AG04449 (cell line): ENCODE results near the gene C16orf54.
"Not testable (repeated sequence)": the region's sequence is repeated elsewhere in the genome, so short reads cannot be mapped to it uniquely, and the experiment has no call there.

ENCODE experiments used
- CTCF ChIA-PET: fragments of 350-600 bp; formaldehyde crosslinking; extraction: SDS; loops from one replicate; lab custom pipeline; 2021; ENCODE audit warnings: antibody characterized with exemption; lab: Yijun Ruan, JAX
- POLR2A ChIA-PET: fragments of 400-600, 350-600 bp; formaldehyde crosslinking; extraction: SDS; loops from one replicate; lab custom pipeline; 2020; ENCODE audit warnings: antibody characterized with exemption, inconsistent platforms; lab: Yijun Ruan, JAX
- DNase-seq: peaks from one replicate; pipeline ENCODE4 v3.0.0-alpha.2; 2010; ENCODE audit warnings: low read depth, low spot score
- H3K4me3 ChIP-seq: 2 replicates; pipeline ENCODE4 v1.5.1; 2011; ENCODE audit warnings: low read depth, mild to moderate bottlenecking, control low read depth, low read length
- TF ChIP-seq, protein P1 (sequence below): IDR thresholded peaks from one replicate; pipeline ENCODE4 v1.5.1; 2011; ENCODE audit warnings: mild to moderate bottlenecking, moderate library complexity, low read length, control low read depth, inconsistent platforms; ENCODE audit not compliant: insufficient read depth; ENCODE audit errors: missing control alignments

The C16orf54 gene

DNA sequence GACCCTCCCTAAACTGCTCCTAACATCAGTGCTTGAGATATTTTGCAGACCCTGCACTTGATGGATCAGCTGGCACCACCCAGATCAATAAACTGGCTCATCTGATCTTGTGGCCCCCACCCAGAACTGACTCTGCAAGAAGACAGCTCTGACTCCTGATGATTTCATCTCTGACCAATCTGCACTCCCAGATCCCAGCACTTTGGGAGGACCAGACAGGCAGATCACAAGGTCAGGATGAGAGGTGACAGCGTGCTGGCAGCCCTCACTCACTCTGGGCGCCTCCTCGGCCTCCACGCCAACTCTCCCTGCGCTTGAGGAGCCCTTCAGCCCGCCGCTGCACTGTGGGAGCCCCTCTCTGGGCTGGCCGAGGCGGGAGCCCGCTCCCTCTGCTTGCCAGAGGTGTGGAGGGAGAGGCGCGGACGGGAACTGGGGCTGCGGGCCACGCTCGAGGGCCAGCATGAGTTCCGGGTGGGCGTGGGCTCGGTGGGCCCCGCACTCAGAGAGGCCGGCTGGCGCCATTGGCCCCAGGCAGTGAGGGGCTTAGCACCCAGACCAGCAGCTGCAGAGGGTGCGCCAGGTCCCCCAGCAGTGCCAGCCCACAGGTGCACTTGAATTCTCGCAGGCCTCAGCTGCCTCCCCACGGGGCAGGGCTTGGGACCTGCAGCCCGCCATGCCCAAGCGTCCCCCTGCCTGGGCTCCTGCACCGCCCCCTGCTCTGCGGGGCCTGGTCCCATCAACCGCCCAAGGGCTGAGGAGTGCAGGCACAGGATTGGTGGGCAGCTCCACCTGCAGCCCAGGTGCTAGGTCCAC is 2.4 kb upstream of the C16orf54 start:
- DNase-seq: no peak
- H3K4me3 ChIP-seq: no peak overlapping the region
- TF ChIP-seq, protein P1, sequence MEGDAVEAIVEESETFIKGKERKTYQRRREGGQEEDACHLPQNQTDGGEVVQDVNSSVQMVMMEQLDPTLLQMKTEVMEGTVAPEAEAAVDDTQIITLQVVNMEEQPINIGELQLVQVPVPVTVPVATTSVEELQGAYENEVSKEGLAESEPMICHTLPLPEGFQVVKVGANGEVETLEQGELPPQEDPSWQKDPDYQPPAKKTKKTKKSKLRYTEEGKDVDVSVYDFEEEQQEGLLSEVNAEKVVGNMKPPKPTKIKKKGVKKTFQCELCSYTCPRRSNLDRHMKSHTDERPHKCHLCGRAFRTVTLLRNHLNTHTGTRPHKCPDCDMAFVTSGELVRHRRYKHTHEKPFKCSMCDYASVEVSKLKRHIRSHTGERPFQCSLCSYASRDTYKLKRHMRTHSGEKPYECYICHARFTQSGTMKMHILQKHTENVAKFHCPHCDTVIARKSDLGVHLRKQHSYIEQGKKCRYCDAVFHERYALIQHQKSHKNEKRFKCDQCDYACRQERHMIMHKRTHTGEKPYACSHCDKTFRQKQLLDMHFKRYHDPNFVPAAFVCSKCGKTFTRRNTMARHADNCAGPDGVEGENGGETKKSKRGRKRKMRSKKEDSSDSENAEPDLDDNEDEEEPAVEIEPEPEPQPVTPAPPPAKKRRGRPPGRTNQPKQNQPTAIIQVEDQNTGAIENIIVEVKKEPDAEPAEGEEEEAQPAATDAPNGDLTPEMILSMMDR: no peak
- ChIA-PET POLR2A (no interaction called here), CTCF (interaction anchor here (1.4 to 2.4 kb wide), 2 partner anchors 37 to 39 kb away, joined by 3 to 5 read pairs; no protein-coding TSS in a partner anchor)

DNA sequence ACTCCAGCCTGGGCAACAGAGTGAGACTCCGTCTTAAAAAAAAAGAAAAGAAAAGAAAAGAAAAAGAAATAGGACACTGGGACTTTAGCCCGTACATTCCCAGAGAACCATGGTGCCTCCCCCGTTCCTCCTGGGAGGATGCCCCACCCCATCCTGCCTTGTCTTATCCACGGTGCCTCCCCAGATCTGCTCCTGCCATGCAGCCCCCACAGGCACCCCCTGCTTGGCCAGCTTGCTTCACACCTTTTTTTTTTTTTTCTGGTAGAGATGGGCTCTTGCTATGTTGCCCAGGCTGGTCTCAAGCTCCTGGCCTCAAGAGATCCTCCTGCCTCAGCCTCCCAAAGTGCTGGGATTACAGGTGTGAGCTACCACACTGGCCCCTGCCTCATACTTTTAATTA is 728 bp upstream of the C16orf54 start:
- CTCF ChIA-PET: interaction anchor here (0.7 to 2.4 kb wide), 2 partner anchors 22 to 38 kb away, joined by 3 to 5 read pairs; no protein-coding TSS in a partner anchor
- POLR2A ChIA-PET, DNase-seq, H3K4me3 ChIP-seq: not testable (repeated sequence)

DNA sequence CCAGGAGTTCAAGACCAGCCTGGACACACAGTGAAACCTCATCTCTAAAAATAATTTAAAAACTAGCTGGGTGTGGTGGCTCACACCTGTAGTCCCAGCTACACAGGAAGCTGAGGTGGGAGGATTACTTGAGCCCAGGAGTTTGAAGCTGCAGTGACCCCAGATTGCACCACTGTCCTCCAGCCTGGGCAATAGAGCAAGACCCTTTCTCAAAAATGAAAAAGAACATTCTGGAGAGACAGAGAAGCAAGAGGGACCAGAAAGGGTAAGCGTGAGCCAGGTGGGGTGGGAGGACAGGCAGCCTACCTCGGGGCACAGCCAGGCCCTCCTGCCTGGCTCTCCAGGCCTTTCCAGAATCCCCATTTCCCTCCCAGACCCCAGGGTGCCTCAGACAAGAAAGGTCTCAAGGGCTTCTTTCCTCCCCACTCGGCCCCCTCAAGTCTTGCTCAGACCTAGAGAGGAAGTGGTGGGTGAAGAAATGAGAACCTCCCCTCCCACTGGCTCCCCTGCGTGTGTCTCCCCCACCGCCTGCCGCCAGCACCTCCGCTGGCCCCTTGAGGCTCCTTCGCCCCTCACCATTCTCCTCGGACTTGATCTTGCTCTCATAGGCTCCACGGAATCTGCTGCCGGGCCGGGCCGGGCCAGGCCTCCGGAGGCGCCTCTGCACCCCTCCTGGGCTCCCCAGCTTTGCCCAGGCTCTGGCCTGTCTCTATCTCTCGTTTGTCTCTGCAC is 503 bp downstream of the C16orf54 start:
- no peak overlapping the region for H3K4me3 ChIP-seq
- POLR2A ChIA-PET: no interaction called here
- CTCF ChIA-PET: interaction anchor here (2.4 kb wide), 1 partner anchor 40 kb away, joined by 5 read pairs; no protein-coding TSS in a partner anchor
- TF ChIP-seq, protein P1: no peak
- no peak for DNase-seq

DNA sequence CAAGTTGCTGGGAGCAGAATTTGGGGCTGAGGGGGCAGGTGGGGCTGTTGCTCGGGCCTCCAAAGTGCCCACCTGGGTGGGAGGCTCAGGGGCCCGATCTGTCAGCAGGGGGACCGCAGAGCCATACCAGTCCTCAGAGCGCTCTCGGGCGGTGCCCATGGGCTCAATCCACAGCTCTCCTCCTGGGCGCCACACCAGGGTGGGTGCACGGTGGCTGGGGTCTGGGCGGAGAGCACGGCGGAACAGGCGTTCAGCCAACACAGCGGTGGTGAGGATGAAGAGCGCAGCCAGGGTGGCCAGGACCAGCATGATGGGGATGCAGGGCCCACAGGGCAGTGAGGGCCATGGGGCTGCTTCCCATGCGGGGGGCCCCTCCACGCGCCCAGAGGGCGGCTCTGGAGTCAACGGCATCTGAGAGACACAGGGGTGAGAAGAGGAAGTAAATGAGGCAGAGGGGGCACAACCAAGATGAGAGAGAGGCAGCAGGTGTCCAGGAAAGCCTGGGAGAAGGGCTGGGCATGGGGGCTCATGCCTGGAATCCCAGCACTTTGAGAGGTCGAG is 1.2 kb downstream of the C16orf54 start:
- no peak for DNase-seq
- CTCF ChIA-PET: interaction anchor here (0.7 to 1.8 kb wide), 2 partner anchors 15 to 41 kb away, joined by 3 to 5 read pairs; no protein-coding TSS in a partner anchor
- POLR2A ChIA-PET: no interaction called here

DNA sequence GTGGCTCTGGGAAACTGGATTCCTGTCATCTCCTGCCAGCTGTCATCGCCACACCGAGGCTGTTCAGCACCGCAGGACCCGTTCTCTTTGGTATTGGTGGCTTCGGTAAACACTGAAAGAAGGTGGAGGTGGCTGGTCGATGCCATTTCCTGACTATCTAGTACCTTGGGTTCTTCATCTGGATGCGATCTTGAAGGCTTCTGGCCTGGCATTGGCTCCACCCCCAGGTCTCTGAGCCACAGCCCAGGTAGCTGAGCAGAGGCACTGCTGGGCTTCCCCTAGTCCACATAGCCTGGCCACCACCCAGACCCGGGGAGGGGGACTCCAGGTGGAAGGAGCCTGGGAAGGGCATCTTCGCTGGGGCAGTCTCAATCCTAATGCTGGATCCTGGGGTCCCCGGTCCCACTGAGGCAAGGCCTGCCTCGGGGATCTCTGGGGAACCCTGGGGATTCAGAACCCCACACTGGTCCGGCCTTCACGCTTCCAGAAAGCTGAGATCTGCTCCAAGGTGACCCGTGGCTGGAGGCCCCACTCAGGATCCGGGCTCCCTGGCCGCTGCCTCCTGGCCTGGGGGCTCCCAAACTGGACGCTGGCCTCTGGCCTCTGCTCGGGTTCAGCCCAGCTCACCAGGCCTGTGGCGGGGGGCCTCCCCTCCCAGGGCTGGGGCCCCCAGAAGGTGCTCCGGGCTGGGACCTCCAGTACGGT is 1.8 kb downstream of the C16orf54 start:
- DNase-seq: no peak
- ChIA-PET CTCF (interaction anchor here (0.7 to 1.8 kb wide), 2 partner anchors 14 to 42 kb away, joined by 3 to 5 read pairs; no protein-coding TSS in a partner anchor), POLR2A (no interaction called here)
- no peak overlapping the region for H3K4me3 ChIP-seq
- TF ChIP-seq, protein P1: no peak

More for the DNA sequence above, 1.2 kb downstream of the C16orf54 start:
- TF ChIP-seq, protein P1: no peak
- no peak overlapping the region for H3K4me3 ChIP-seq

DNA sequence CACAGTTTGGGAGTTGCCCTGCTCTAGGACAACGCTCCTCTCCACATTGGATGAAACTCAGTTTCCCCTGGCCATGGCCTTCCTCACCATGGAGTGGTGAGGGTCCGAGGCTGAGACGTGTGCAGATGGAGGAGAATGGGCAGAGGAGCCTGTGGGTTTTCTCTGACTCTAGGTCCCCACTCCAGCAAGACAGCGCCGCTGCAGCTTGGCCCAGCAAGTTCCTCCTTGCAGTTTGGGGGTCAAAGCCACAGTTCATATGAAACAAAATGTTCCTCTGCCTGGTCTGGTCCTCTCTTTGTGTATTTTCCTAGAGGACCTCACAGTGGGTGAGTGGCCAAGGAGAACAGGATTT is 2.3 kb downstream of the C16orf54 start:
- TF ChIP-seq, protein P1: no peak
- H3K4me3 ChIP-seq: no peak overlapping the region
- CTCF ChIA-PET: interaction anchor here (0.6 to 1.8 kb wide), 2 partner anchors 14 to 43 kb away, joined by 3 to 5 read pairs; no protein-coding TSS in a partner anchor
- DNase-seq: no peak
- POLR2A ChIA-PET: no interaction called here
